Activated naive CD4-positive, alpha-beta T cell treated with anti-CD3 and anti-CD28 coated beads, Interleukin-2, amount 50 U/mL, for 16 hours (primary cell): ENCODE results near the gene YOD1.
"Not testable (repeated sequence)": the region's sequence is repeated elsewhere in the genome, so short reads cannot be mapped to it uniquely, and the experiment has no call there.

Source experiments
- DNase-seq: peaks from one replicate; pipeline ENCODE4 v3.0.0-alpha.2; 2020

The YOD1 gene

DNA sequence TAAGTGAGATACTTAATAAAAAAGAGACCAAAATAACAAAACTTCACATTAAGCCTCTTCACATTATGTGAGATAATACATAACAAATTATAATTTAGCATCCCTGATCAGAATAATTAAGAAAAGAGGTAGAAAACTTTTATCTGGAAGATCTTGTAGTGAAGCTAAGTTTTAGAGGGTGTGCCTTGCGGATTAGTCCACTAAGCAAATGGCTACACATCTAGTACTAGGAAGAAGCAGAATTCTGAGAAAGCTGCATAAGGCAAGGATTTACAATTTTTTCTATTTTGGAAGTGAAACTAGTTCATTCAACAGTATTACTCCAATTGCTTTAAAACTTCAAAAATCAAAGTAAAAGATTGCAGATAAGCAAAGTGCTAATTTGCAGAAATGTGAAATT lies 3.5 kb downstream of the YOD1 start:
- DNase-seq: no peak

DNA sequence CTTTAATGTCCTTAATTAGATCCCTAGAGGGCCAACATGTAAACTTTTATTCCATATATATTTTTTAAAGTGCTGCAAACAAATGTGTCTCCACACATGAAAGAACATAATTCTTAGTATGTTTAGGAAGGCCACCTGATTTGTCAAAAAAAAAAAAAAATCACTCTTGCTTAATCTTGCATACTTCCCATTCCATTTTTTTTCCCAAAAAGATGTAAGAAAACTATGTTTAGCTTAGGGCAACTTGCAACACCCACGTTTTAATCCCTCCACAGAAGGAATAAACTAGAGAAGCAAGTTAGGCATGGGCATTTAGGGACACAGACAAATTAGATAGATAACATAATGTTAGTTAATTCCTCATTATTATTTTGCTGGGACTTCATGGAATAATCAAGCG lies 5.6 kb downstream of the YOD1 start:
- DNase-seq: no peak

GRCh38 chr1:207041397-207041796 lies 9.6 kb downstream of the YOD1 start:
- DNase-seq: not testable (repeated sequence)

DNA sequence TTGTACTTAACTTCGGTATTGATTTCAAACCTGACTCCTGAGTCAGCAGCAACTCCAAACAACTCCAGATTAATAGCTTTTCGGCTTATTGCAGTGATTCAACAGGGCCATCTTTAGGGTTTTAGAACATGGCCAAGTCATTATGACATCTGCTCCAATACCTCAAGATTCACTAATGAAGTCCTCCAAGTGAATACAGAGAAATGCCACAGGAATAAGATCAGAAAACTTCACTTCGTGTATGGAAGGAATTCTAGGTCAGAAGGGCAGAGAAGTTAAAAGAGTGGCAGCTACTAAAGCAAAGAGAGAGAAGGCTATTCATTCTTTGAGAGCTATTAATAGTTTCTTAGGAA lies 10.9 kb downstream of the YOD1 start:
- DNase-seq: no peak

- no peak for DNase-seq
These were observed 11.4 kb downstream of the YOD1 start for GRCh38 chr1:207039380-207040180.

DNA sequence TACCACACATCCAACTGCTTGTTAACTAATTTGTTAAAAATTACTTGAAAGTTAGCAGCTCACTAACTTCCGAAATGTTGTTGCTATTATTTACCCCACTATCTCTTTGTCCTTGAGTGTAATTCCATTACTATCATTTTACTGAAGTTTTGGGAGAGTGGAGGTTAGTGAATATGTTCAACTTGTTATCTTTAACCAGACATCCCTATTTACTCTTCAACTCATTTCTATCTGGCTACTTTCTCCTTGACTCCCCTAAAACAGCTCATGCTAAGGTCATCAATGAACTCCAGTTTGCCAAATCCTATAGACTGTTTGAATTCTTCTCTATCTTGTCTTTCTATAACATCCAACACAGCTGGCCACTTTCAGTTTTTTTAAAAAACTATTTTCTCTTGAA lies 14.1 kb downstream of the YOD1 start:
- DNase-seq: no peak

GRCh38 chr1:207035877-207036551 lies 15.0 kb downstream of the YOD1 start:
- DNase-seq: no peak

DNA sequence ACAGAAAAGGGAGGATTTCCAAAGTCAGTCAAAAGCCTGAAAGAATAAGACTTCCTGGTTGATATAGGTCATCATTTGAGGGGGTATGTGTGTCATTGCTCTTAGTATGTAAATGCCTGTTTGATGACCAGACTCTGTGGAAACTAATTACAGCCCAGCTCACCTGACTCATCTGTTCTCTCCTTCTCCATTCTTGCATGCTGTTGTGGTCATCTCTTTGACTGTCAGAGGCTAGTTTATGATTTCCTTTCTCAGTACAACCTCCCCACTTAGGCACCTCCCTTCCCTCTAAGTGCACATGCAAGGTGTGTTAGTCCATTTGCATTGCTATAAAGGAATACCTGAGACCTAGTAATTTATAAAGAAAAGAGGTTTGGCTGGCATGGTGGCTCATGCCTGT lies 16.0 kb downstream of the YOD1 start:
- no peak for DNase-seq

- no peak for DNase-seq
These were observed 16.8 kb downstream of the YOD1 start for GRCh38 chr1:207034208-207034607.

- no peak for DNase-seq
These were observed 17.7 kb downstream of the YOD1 start for GRCh38 chr1:207033302-207033701.

DNA sequence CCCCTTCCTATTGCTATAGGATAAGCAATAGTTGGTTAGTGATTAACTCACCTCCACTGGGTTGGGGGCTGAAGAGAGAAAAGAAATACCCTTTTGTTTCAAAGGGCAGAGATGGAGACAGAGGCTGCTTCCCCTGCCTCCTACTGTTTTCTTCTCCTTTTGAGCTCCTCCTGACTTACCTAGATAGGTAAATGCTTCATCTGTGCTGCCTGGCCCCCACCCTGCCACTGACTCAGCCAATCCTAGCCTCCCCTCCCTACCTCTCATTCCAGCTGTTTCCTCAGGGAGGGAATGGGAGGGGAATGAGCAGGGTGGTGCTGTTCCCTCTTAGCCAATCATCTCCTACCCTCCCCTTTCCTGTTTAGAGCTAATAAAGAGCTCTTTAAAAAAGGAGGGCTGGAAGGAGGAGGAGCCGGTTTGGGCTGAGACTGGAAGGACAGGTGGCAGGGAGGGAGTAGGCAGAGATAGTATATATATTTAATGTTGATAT lies 18.4 kb downstream of the YOD1 start, which contains the start of gene C1orf116:
C1orf116 (minus strand) TSS at position 229 of the 490 bp plus-strand sequence. CDS start 5,158 bp downstream, outside the sequence.
- DNase-seq: no peak

GRCh38 chr1:207031632-207032264 lies 19.3 kb downstream of the YOD1 start:
- no peak for DNase-seq

DNA sequence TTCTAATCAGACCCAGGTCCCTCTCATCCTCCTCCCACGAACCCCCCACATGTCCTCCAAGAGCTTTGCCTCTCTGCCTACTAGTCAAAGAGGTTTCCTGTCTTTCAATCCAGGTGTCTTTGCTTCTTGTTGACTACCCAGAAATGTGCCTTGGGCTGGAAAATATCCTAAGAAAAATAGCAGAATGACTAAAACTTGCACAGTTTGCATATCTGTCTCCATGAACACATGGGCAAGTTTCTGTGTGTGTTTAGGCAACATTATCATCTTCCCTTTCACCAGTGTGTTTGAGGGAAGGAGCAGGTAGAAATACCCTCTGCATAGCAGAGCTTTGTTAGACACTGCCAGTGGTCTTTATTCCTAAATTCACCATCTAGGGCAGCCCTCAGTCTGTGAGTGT lies 20.0 kb downstream of the YOD1 start:
- DNase-seq: no peak

DNA sequence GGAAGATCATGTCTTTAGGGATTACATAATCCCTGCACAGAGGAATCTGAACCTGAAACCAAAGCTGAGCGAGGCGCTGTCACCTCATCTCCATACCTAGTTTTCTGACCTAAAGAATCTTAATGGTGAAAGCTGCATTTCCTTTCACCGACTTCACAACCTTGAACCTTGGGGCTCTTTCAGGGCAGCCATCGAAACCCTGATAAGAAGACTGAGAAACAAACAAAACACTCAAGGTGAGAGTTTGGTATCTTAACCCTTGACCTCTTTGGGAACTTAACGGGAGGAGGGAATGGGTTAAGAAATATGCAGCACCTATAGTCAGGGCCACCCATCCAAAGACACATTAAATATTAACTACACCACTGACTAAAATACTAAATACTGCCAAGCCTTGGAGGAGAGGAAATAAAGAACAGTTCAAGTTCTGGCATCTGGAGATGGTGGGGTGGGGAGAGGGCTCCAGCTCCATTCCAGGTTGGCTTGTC lies 20.4 kb downstream of the YOD1 start:
- no peak for DNase-seq

DNA sequence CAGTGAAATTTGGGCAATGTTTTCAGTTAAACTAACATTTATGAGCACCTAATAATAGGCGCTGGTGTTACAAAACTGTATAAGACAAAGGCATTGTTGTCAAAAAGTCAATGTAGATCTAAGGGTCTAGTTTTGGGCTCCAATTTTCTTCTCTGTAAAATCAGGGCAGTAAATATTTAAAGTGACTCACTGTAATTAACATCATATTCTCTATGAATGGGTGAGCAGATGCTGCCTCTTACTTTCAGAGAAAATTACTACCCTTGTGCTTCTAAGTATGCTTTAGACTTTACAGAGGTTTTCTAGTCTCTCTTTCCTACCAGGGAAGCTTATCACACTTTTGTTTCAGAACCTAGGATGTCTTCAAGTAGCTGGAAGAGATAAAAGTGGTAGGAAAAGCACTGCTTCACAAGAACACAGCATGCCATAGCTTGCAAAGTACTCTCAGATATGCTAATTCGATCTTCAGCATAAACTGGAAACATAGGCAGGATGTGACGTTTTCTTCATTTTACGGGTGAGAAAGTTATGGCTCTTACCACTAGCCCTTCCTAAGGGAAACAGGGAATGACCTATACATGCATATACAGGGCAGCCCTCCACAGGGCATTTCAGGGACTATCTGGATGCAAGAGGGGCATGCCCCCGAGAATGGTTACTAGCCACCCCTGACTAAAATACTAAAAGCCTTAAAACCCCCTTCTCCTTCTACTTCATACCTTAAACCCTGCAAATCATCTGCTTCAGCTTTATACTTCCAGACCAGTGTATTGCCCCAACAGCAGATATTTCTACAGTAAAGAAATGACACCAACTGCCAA lies 21.1 kb downstream of the YOD1 start:
- no peak for DNase-seq

DNA sequence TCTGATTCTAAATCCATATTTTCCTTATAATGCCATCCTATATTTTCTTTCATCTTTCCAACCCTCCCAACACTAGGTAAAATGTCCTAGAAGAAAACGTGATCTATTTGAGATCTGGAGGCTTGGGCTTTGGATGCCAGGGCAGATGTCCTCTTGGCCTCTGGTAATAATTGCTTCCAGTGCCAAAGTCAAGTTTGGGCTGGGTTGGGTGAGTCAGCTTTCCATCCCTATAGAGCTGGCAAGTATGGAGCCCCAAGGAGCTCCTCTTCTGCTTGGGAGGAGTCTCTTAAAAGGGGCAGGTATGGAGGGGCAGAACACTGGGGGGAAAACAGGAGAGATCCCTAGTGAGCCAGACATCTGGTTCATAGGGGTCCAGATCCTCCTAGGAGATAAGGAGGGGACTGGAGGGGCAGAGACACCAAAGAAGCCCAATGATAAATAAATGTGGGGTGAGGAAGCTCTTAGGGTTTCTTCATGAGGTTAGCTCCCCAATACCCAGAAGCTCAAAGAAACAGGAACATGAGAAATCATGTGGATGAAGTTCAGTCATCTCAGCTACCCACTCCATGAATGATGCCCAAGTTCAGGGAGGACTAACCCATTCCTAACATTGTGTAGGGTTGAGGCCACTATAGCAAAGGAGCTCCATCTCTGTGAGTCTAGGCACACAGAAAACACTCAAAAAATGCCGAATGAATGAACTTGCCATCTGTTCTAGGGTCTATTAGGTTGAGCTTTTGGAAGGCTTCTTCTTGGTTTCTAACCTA lies 21.9 kb downstream of the YOD1 start:
- DNase-seq: no peak

GRCh38 chr1:207027921-207028320 lies 23.1 kb downstream of the YOD1 start:
- no peak for DNase-seq

DNA sequence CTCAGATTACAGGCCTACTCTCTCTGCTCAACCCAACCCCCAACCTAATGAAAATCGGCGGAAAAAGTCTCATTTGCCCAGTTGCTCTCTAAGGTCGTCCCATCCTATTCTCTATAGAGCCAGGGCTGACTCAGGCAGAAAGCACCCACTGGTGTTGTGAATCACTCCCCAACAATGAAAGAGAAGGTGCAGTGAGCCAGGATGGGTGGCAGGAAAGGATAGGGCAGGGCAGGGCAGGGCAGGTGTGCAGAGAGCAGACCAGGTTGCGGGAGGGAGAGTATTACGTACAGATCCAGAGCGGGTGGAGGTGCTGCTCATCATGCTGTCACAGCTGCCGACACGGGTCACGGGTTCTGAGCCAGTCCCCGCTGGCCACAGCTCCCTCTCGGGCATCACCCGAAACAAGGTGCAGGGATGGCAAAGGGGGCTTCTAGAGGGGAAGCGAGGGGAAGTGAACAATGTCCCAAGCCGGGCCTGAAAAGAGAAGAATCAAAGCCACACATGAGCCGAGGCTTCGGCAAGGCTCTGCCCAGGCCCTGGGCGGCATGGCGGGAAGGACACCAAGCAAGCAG lies 23.7 kb downstream of the YOD1 start:
- no peak for DNase-seq

GRCh38 chr1:207026104-207026534 lies 24.9 kb downstream of the YOD1 start:
- no peak for DNase-seq

GRCh38 chr1:207025146-207025880 lies 25.7 kb downstream of the YOD1 start:
- no peak for DNase-seq
